NB4 (cell line): ENCODE results near the gene KCNK13.

ENCODE experiments used
- CTCF ChIP-seq: IDR thresholded peaks from one replicate; pipeline ENCODE4 v1.5.1; 2012; ENCODE audit warnings: low read depth, low read length
- POLR2A ChIP-seq: IDR thresholded peaks from 2 replicates; pipeline ENCODE4 v1.6.1; 2011; ENCODE audit warnings: mild to moderate bottlenecking; ENCODE audit not compliant: insufficient read length; ENCODE audit errors: extremely low read depth

- no peak for TF ChIP-seq POLR2A
- no peak for TF ChIP-seq CTCF
Measured at GRCh38 chr14:90168425-90169105, 106.8 kb downstream of the KCNK13 start.
